Smooth muscle cell (in vitro differentiated cells): ENCODE results near the gene SLC12A7. TPM values are rescaled to one million over a fixed set of nuclear protein-coding genes. Genes with fewer than 3 reads are reported as not detected.

Experiments used
- DNase-seq: peaks from one replicate; lab custom pipeline; 2025; ENCODE audit not compliant: unreplicated experiment; lab: John Stamatoyannopoulos, UW
- H2AFZ ChIP-seq: fragments of 200-600 bp; sonication (generic); 2 replicates; pipeline ENCODE4 v1.6.0; 2016; ENCODE audit warnings: antibody characterized with exemption, low read depth, mild to moderate bottlenecking
- H3F3A ChIP-seq: fragments of 200-600 bp; sonication (generic); 2 replicates; pipeline ENCODE4 v1.6.0; 2017; ENCODE audit warnings: antibody characterized with exemption, low read depth
- H3K27ac ChIP-seq: fragments of 200-600 bp; sonication (generic); 2 replicates; pipeline ENCODE4 v1.5.1; 2016; ENCODE audit warnings: low read depth, mild to moderate bottlenecking
- H3K27me3 ChIP-seq: fragments of 200-600 bp; sonication (generic); 2 replicates; pipeline ENCODE4 v1.6.1; 2016; ENCODE audit warnings: low read depth, mild to moderate bottlenecking
- H3K36me3 ChIP-seq: fragments of 200-600 bp; sonication (generic); 2 replicates; pipeline ENCODE4 v1.5.1; 2016; ENCODE audit warnings: low read depth
- H3K4me1 ChIP-seq: fragments of 200-600 bp; sonication (generic); 2 replicates; pipeline ENCODE4 v1.5.1; 2016; ENCODE audit warnings: low read depth
- H3K4me2 ChIP-seq: fragments of 200-600 bp; sonication (generic); 2 replicates; pipeline ENCODE4 v1.6.0; 2016; ENCODE audit warnings: mild to moderate bottlenecking
- H3K4me3 ChIP-seq: fragments of 200-600 bp; sonication (generic); 2 replicates; pipeline ENCODE4 v1.5.1; 2016; ENCODE audit warnings: mild to moderate bottlenecking
- H3K79me2 ChIP-seq: fragments of 200-600 bp; sonication (generic); 2 replicates; pipeline ENCODE4 v1.6.0; 2016; ENCODE audit warnings: low read depth, mild to moderate bottlenecking
- H3K9ac ChIP-seq: fragments of 200-600 bp; sonication (generic); 2 replicates; pipeline ENCODE4 v1.6.0; 2016; ENCODE audit warnings: low read depth
- H3K9me3 ChIP-seq: fragments of 200-600 bp; sonication (generic); replicated peaks from 2 replicates; pipeline ENCODE4 v1.5.1; 2016; ENCODE audit warnings: low read depth
- H4K20me1 ChIP-seq: fragments of 200-600 bp; sonication (generic); 2 replicates; pipeline ENCODE4 v1.6.0; 2016; ENCODE audit warnings: low read depth
- WGBS: methylation state at CpG from one replicate; pipeline ENCODE4 v1.1.7; 2016; ENCODE audit warnings: low lambda C conversion rate; 5-methylcytosine and 5-hydroxymethylcytosine counted together
- polyA plus RNA-seq: library from polyadenylated mRNA; unstranded; fragments of >200 nt; fragmentation: Nextera tagmentation; extraction: Ambion mirVana; gene quantifications from 2 replicates; pipeline ENCODE4 v1.2.1, GENCODE V29; 2016
- total RNA-seq: library from RNA; depleted of rRNA; stranded (reverse); fragments of >200 nt; gene quantifications from 2 replicates; pipeline ENCODE4 v1.2.3, GENCODE V29; 2014
- TF ChIP-seq, protein P1 (sequence below): fragments of 200-600 bp; sonication (generic); IDR thresholded peaks from 2 replicates; pipeline ENCODE4 v1.5.1; 2017; ENCODE audit warnings: borderline replicate concordance, mild to moderate bottlenecking, antibody characterized with exemption; ENCODE audit not compliant: insufficient read depth, poor library complexity, severe bottlenecking

SLC12A7 gene
- total and polyA plus RNA-seq, 2 experiments from 2014 or later = 6.1 to 15.2 TPM

DNA sequence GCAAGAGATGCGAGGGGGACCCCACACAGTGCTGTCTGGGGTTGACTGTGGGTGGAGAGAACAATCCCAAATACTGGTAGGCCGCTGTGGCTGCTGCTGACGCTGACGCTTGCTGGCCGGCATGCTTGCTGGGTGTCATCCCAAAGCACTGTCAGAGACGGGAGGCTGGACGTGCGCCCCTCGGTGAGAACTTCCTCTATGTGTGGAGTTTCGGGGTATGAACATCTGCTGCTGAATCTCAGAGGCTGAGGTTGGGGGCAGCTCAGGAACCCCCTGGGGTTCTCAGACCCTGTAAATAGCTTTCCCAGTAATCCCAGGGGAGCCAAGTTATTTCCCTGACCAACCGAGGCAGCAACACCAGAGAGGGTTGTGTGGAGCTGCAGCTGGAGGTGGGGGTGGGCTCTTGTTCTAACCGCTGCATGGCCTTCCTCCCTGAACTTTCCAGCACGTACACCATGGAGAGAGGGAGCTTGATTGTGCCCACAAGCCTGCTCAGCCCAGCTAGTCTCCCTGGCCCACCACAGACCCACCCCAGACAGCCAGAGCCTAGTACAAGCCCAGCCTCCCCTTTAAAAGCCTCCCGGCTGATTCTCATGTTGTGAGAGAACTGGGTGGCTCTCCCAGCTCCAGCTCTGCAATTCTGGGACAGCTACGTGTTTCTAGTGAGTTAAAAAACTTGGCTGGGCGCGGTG, 21.8 kb upstream of the SLC12A7 start:
- H3K27ac ChIP-seq = no peak overlapping the region
- no peak for DNase-seq

DNA sequence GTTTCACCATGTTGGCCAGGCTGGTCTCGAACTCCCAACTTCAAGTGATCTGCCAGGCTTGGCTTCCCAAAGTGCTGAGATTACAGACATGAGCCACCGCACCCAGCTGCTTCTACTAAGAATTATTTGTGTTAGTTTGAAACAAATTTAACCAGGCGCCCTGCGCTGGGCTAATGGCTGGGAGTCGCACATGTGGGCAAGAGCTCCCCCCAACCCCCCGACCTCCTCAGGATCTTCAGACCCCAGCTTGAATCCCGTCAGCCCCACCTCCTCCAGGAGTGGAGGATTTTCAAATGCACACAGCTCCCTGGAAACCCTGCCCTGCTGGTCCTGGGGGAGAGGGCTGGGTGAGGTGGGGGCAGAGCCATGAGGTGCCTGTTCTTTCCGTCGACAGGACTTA, 21.2 kb upstream of the SLC12A7 start:
- no peak overlapping the region for H2AFZ ChIP-seq
- H3K4me2 ChIP-seq = no peak overlapping the region
- H3K9me3 ChIP-seq = no peaks in the 10 kb centered on the region
- TF ChIP-seq, protein P1, sequence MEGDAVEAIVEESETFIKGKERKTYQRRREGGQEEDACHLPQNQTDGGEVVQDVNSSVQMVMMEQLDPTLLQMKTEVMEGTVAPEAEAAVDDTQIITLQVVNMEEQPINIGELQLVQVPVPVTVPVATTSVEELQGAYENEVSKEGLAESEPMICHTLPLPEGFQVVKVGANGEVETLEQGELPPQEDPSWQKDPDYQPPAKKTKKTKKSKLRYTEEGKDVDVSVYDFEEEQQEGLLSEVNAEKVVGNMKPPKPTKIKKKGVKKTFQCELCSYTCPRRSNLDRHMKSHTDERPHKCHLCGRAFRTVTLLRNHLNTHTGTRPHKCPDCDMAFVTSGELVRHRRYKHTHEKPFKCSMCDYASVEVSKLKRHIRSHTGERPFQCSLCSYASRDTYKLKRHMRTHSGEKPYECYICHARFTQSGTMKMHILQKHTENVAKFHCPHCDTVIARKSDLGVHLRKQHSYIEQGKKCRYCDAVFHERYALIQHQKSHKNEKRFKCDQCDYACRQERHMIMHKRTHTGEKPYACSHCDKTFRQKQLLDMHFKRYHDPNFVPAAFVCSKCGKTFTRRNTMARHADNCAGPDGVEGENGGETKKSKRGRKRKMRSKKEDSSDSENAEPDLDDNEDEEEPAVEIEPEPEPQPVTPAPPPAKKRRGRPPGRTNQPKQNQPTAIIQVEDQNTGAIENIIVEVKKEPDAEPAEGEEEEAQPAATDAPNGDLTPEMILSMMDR = no peak
- H3K4me3 ChIP-seq = no peak overlapping the region
- H3K4me1 ChIP-seq = no peaks in the 10 kb centered on the region
- 95% methylated on average over 9 of the region's 9 CpGs for WGBS
- H3K27me3 ChIP-seq = no peaks in the 10 kb centered on the region
- no peaks in the 10 kb centered on the region for H3F3A ChIP-seq
- no peaks in the 10 kb centered on the region for H4K20me1 ChIP-seq
- H3K9ac ChIP-seq = no peak overlapping the region
- H3K36me3 ChIP-seq = no peaks in the 10 kb centered on the region
- H3K27ac ChIP-seq = no peak overlapping the region
- no peak for DNase-seq
- no peaks in the 10 kb centered on the region for H3K79me2 ChIP-seq

More for the DNA sequence above, 21.8 kb upstream of the SLC12A7 start:
- Histone ChIP-seq H3K4me3 (no peak overlapping the region), H3K9ac (no peak overlapping the region), H2AFZ (no peak overlapping the region), H3K36me3 (no peaks in the 10 kb centered on the region), H4K20me1 (no peaks in the 10 kb centered on the region), H3K9me3 (no peaks in the 10 kb centered on the region), H3K79me2 (no peaks in the 10 kb centered on the region), H3K4me2 (no peak overlapping the region), H3K27me3 (no peaks in the 10 kb centered on the region), H3K4me1 (no peaks in the 10 kb centered on the region), H3F3A (no peaks in the 10 kb centered on the region)
- WGBS = 78% methylated on average over 17 of the region's 17 CpGs
- TF ChIP-seq, protein P1 = no peak

DNA sequence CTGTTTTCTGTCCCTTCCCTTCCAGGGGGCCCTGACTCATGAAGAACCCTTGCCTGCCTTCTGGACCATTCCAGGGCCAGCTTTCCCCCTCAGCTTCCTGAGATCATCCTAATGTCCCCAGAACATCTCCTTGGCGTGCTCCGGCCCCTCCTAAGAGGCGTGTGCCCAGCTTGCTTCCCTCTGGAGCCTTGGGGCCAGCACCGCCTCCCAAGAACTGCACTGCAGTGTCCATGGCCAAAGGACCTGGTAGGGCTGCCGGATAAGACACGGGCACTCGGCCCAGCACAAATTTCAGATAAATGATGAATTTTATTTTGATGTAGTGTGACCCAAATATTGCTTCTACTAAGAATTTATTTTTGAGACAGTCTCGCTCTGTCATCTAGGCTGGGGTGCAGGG, 20.7 kb upstream of the SLC12A7 start:
- Histone ChIP-seq H3K9me3 (no peaks in the 10 kb centered on the region), H3K9ac (no peak overlapping the region), H3K27me3 (no peaks in the 10 kb centered on the region), H3F3A (no peaks in the 10 kb centered on the region), H3K4me2 (no peak overlapping the region), H3K4me1 (no peaks in the 10 kb centered on the region), H3K27ac (no peak overlapping the region), H4K20me1 (no peaks in the 10 kb centered on the region), H2AFZ (no peak overlapping the region), H3K36me3 (no peaks in the 10 kb centered on the region), H3K79me2 (no peaks in the 10 kb centered on the region), H3K4me3 (no peak overlapping the region)
- TF ChIP-seq, protein P1 = no peak
- DNase-seq = no peak
- WGBS = over 99% methylated on average over 8 of the region's 8 CpGs

DNA sequence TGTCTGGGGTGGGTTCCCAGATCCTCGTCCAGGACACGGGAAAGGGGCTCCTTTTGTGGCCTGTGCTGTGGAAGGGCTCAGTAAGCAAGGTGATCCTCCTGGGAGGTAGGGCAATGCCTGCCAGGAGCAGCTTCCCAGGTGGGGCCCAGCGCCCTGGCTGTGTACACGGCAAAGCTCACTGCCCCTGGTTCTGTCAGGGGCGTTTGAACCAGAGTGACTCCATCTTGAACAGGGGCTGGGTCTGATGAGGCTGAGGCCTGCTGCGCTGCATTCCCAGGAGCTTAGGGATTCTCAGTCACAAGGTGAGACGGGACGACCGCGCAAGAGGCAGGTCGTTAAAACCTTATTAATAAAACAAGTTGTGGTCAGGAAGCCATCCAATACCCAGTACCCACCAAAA, 19.9 kb upstream of the SLC12A7 start:
- H3K9me3 ChIP-seq = no peaks in the 10 kb centered on the region
- no peaks in the 10 kb centered on the region for H3K79me2 ChIP-seq
- TF ChIP-seq, protein P1 = no peak
- WGBS = 96% methylated on average over 11 of the region's 11 CpGs
- H3K36me3 ChIP-seq = no peaks in the 10 kb centered on the region
- no peak overlapping the region for H2AFZ ChIP-seq
- H3K4me1 ChIP-seq = no peaks in the 10 kb centered on the region
- H3K4me3 ChIP-seq = no peak overlapping the region
- no peaks in the 10 kb centered on the region for H3K27me3 ChIP-seq
- DNase-seq = no peak
- no peaks in the 10 kb centered on the region for H4K20me1 ChIP-seq
- H3K9ac ChIP-seq = no peak overlapping the region
- no peak overlapping the region for H3K4me2 ChIP-seq
- H3K27ac ChIP-seq = no peak overlapping the region
- H3F3A ChIP-seq = no peaks in the 10 kb centered on the region
